Jurkat, Clone E6-1 (cell line): ENCODE measurements around the gene CYLD. TPM values are rescaled to one million over a fixed set of nuclear protein-coding genes. Genes with fewer than 3 reads are reported as not detected.

Experiments
- DNase-seq: peaks from one replicate; pipeline ENCODE4 v3.0.0-alpha.2; 2011; ENCODE audit warnings: low read depth, low spot score
- H3K4me3 ChIP-seq: 2 replicates; pipeline ENCODE4 v1.5.1; 2011; ENCODE audit warnings: mild to moderate bottlenecking, low read length, control low read depth, moderate library complexity
- polyA plus RNA-seq: library from polyadenylated mRNA; unstranded; fragments of >200 nt; gene quantifications from one replicate; pipeline ENCODE4 v1.2.1, GENCODE V29; 2012; ENCODE audit warnings: missing spikeins; ENCODE audit not compliant: insufficient read length, insufficient read depth

The CYLD gene
- polyA plus RNA-seq, result 12.7 TPM

DNA sequence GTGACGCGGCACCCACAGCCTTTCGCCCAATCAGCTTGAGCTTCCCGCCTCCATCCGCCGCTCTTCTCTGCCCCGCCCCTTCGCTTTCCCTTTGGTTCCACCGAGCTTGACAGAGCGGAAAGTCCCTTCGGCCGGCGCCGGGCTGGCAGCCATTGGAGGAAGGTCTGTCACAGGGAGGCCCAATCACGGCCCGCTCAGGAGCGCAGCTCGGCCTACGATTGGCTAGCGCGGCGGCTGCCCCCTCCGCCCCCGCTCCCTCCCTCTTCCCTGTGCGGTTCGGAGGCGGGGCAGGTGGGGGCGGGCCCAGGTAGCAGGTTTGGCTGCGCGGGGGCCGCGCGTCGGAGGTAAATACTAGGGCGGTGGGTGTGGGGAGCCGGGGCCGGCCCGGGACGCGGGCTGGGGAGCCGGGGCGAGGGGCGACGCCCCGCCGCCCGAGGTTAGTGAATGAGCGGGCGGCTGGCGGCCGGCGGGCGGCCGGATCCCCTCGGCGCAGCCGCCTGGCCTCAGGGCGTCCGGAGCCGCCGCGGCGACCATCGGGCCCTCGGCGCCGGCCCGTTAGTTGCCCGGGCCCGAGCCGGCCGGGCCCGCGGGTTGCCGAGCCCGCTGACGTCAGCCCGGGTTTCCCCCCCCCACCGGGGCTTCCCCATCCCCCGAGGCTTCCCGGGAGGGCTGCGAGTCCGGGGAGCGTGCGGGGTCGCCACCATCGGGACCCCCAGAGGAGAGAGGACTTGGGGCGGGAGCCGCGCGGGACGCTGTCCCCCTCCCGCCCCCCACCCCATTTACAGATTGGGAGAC lies at the start of gene CYLD:
CYLD (plus strand) TSS at position 306 of the 795 bp plus-strand sequence. CDS start 7,613 bp downstream, outside the sequence.
- peak; percentile 97 for DNase-seq
- H3K4me3 ChIP-seq, result peak within 1 kb of the TSS; percentile 69

DNA sequence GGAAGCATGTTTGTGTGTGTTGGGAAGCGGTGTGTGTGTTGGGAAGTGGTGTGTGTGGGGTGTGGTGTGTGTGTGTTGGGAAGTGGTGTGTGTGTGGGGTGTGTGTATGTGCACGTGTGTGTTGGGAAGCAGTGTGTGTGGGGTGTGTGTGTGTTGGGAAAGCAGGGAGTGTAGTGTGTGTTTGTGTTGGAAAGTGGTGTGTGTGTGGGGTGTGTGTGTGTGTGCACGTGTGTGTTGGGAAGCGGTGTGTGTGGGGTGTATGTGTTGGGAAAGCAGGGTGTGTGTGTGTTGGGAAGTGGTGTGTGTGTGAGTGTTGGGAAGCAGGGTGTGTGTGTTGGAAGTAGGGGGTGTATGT lies 49.3 kb upstream of the CYLD start:
- DNase-seq, result no peak
- H3K4me3 ChIP-seq, result no peak overlapping the region

- H3K4me3 ChIP-seq, result no peak within 1 kb of the TSS
- no peak for DNase-seq
These were observed 48.7 kb upstream of the CYLD start, which contains the start of gene NOD2 for GRCh38 chr16:50692999-50693781. Gene NOD2, plus strand, starts transcription at chr16:50693606. Its CDS starts 5,890 bp downstream, at chr16:50699496.

- no peak for DNase-seq
- H3K4me3 ChIP-seq, result no peak overlapping the region
These were observed 47.7 kb upstream of the CYLD start for GRCh38 chr16:50694206-50694605.

- no peak for DNase-seq
- H3K4me3 ChIP-seq, result no peak overlapping the region
These were observed 46.6 kb upstream of the CYLD start for GRCh38 chr16:50695017-50696000.

DNA sequence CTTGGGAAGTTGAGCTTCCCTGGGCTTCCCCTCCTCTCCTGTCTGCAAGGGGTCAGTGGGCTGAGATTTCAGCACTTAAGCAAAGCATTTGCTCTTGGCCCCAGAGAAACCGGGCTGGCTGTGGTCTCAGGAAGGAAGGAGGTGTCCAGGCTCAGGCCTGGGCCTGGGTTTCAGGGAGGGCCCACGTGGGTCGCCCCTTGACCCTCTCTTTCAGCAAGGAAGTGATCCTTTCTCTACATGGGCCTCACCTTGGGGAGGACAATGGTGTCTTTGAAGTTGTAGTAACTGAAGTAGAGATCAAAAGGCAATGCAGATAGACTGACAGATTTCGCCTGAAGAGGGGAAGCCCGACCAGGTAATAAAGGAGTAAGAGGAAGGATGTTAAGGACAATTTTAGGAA lies 45.8 kb upstream of the CYLD start:
- H3K4me3 ChIP-seq, result no peak overlapping the region
- no peak for DNase-seq

DNA sequence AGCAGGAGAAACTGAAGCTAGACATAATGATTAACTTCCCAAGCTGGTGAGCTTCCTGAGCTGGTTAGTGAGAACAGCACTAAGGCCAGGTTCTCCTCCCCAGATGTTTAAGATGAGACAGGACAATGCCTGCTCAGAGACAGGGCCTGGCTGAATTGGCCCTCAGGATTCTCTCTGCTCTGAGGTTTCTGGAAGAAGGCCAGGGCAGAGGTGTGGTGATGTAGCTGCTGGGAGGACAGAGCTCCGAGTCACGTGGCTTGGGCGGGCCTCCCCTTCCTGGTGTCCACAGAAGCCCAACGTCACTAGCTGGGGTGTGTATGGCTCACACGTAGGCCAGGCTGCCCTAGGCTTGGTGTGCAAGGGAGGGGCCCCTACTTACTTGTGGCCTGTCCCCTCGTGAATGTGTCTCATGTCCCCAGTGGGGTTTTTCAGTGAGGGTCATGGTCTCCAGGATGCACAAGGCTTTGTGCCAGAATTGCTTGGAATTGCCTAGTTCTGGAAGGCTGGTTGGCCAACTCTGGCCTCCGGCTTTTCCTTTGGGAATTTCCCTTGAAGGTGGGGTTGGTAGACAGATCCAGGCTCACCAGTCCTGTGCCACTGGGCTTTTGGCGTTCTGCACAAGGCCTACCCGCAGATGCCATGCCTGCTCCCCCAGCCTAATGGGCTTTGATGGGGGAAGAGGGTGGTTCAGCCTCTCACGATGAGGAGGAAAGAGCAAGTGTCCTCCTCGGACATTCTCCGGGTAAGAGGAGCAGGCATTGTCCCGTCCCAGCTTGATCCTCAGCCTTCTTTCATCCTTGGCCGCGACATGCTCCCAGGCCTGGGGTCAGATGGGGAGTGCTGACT lies 45.1 kb upstream of the CYLD start:
- no peak overlapping the region for H3K4me3 ChIP-seq
- DNase-seq, result no peak

GRCh38 chr16:50697421-50697715 lies 44.5 kb upstream of the CYLD start:
- no peak overlapping the region for H3K4me3 ChIP-seq
- no peak for DNase-seq

DNA sequence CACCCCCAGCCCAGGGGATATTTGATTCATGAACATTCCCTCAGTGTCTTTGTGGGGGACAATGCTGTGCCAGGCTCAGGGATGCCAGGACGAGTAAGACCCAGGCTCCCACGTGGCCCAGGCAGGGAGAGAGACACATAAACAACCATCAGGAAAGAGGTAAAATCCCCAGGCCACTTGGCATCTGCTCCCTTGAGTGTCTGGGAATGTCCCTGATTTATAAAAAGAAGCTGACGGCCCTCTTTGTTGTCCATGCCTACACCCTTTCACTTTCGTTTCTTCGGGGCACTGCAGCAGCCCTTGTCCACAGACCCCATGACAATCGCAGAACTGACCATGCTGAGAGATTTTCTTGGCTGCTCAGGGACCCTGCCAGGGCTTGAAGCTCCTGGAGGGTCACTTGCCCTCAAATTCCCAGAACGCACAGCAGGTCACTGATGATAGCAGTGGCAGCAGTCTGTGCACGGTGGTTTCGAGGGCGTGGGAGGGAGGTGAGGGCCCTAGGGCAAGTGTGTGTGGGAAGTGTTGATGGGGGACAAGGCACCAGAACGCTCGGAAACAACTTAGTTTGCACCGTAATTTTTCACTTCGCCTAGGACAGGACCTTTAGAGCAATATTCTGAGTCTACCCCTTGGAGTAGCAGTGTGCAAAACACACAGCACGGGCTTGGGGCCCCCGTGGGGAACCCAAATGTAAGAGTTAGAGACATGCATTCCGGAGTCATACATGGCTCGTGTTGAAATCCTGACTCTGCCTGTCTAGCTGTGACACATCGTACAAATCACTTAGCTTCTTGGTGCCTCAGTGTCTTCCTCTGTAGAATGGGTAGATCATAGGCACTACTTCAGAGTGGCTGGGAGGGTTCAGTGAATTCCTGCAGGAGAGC lies 43.8 kb upstream of the CYLD start:
- DNase-seq, result no peak
- no peak overlapping the region; the same call in 1 of the 2 replicates for H3K4me3 ChIP-seq

DNA sequence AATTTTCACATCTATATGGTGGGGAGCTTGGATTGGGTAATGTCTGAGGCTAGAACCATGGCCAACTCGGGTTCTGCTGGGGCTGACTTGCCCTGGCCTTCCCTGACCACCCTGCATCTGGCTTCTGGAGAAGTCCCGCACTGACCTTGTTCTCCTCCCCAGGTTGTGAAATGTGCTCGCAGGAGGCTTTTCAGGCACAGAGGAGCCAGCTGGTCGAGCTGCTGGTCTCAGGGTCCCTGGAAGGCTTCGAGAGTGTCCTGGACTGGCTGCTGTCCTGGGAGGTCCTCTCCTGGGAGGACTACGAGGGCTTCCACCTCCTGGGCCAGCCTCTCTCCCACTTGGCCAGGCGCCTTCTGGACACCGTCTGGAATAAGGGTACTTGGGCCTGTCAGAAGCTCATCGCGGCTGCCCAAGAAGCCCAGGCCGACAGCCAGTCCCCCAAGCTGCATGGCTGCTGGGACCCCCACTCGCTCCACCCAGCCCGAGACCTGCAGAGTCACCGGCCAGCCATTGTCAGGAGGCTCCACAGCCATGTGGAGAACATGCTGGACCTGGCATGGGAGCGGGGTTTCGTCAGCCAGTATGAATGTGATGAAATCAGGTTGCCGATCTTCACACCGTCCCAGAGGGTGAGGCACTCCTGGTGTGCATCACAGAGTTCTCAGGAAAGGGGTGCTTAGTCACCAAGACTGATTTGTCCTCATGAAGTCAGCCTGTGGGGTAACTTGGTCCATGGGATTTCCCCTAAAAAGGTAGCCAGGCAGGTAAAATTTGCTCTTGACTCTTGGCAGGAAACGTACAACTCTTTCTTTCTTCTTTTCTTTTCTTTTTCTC lies 42.3 kb upstream of the CYLD start:
- no peak for DNase-seq

DNA sequence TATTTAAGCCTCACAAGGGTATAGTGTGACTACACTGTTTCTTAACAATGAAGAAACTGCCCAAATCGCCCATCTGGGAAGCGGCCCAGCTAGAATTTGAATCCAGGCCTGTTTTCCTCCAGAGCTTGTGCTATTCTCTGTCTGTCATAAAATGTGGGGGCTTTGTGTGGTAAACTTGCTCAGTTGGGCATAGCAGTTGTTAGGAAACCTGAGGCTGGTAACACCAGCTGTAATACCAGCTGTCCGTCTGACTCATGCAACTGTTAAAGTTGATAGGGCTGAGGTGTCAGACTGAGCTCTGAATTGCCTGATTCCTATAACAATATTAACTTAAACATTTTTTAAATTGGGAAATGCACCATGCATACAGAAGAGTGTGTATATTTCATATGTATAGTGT lies 39.2 kb upstream of the CYLD start:
- no peak for DNase-seq

More for the DNA sequence above, 42.3 kb upstream of the CYLD start:
- H3K4me3 ChIP-seq, result no peak overlapping the region

DNA sequence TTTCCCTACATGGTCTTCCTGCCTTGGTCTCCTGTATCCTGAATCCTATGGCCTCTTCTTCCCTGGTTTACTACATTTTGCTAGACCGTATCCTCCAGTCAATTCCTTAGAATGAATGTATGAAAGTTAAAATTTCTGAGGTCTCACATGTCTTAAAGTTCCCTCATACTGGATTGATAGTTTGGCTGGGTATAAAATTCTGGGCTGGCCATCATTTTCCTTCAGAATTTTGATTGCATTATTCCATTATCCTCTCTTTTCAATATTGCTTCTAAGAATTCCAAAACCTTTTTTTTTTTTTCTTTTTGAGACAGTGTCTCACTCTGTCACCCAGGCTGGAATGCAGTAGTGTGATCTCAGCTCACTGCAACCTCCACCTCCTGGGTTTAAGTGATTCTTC lies 37.6 kb upstream of the CYLD start:
- no peak overlapping the region for H3K4me3 ChIP-seq
- DNase-seq, result no peak

More for the DNA sequence above, 39.2 kb upstream of the CYLD start:
- H3K4me3 ChIP-seq, result no peak overlapping the region

DNA sequence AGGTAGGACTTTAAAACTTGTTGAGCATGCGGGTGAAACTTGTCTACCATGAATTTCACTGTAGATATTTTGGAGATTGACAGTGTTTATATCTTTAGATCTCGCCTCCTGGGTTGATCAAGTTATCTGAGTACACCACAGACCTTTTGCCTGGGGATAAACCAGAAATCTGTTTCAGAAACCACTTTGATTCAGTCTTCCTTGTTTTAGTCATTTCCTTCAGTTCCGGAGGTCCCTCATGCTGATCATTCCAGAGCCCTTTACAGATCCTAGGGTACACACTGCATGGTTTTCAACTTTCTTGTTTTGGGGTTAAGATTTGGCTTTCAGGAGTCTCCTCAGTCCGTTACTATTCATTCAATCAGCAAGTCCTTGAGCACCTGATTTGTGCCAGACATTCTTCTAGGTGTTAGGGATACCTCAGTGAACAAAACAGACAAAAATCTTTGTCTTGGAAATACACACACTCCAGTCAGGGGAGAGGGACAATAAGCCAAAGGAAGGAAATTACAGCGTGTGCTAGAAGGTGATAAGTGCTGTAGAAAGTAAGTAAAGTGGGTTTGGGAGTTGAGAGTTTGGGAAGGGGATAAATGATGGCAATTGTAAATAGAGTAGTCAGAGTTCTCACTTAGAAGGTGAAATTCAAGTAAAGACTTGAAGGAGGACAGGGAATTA lies 36.3 kb upstream of the CYLD start:
- no peak for DNase-seq

DNA sequence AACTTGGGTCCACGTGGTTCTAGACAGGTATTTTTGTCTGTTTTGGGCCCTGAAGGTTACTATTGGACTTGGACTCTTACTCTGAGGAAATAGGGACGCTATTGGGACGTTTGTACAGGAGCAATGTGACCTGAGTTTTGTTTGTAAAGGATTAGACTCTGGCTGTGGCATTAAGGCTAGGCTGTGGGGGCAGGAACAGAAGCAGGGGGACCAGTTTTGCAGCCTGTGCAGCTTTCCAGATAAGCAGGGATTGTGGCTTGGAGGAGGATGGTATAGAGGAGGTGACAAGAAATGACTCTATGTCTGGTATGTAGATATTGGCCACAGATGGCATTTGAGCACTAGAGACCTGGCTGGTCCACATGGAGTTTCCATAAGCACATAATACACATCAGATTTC lies 35.6 kb upstream of the CYLD start:
- no peak overlapping the region for H3K4me3 ChIP-seq
- DNase-seq, result no peak

More for the DNA sequence above, 36.3 kb upstream of the CYLD start:
- no peak overlapping the region for H3K4me3 ChIP-seq

DNA sequence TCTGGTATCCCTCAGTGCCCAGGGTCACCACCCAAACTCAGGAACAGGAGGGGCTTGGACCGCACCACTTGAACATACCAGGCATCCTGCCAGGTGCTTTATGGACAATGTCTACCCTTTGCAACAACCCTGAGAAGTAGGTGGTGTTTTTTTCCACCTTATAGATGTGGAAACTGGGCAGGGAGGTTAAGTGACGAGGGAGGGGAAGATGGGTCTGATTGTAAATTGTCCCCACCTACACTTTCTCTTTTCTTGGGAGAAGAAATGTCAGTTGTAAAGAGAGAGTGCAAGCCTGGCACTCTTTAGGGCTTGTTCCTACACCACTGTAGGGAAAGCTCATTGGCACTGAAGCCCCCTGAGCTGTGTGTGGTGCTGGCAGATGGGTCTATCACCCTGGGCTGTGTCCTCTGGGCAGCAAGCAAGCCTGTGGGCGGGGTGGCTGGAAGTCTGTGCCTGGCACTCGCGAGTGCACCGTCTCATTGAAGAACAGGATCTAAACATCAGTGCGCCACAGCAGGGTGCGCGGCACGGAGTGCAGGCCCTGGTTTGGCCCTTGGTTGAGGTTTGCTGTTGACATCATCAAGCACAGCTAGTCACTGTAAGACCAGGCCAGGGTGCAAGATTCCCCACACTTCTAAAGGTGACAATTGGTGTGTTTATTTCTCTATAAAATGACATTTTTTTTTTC lies 33.4 kb upstream of the CYLD start:
- DNase-seq, result no peak

More for the DNA sequence above, 33.4 kb upstream of the CYLD start:
- no peak overlapping the region for H3K4me3 ChIP-seq
